KMS-11 (cell line): ENCODE measurements around the gene EFHB.
"Not testable (repeated sequence)": the region's sequence is repeated elsewhere in the genome, so short reads cannot be mapped to it uniquely, and the experiment has no call there.

Experiments
- H2AFZ ChIP-seq: fragments of 200-600 bp; sonication (generic); 2 replicates; pipeline ENCODE4 v1.6.1; 2016; ENCODE audit warnings: antibody characterized with exemption, mixed run types, low read depth
- H3K27ac ChIP-seq: fragments of 200-600 bp; sonication (generic); 2 replicates; pipeline ENCODE4 v1.6.1; 2016; ENCODE audit warnings: mild to moderate bottlenecking, mixed run types
- H3K27me3 ChIP-seq: fragments of 200-600 bp; sonication (generic); 2 replicates; pipeline ENCODE4 v1.6.1; 2017; ENCODE audit warnings: mild to moderate bottlenecking, low read depth, mixed run types, moderate library complexity; ENCODE audit not compliant: insufficient read depth
- H3K36me3 ChIP-seq: fragments of 200-600 bp; sonication (generic); 2 replicates; pipeline ENCODE4 v1.6.1; 2017; ENCODE audit warnings: mild to moderate bottlenecking, mixed run types; ENCODE audit not compliant: insufficient read depth
- H3K4me1 ChIP-seq: fragments of 200-600 bp; sonication (generic); 2 replicates; pipeline ENCODE4 v1.6.1; 2016; ENCODE audit warnings: mild to moderate bottlenecking, low read depth, mixed run types; ENCODE audit not compliant: poor library complexity, severe bottlenecking
- H3K4me2 ChIP-seq: fragments of 200-600 bp; sonication (generic); 2 replicates; pipeline ENCODE4 v1.7.0; 2016; ENCODE audit warnings: mild to moderate bottlenecking, mixed run types
- H3K4me3 ChIP-seq: fragments of 200-600 bp; sonication (generic); IDR thresholded peaks from 2 replicates; pipeline ENCODE4 v1.6.1; 2017; ENCODE audit warnings: low read depth, low read length, mixed read lengths; ENCODE audit not compliant: insufficient read depth
- H3K79me2 ChIP-seq: fragments of 200-600 bp; sonication (generic); 2 replicates; pipeline ENCODE4 v1.6.1; 2016; ENCODE audit warnings: low read depth, mixed run types; ENCODE audit not compliant: insufficient read depth
- H3K9ac ChIP-seq: fragments of 200-600 bp; sonication (generic); 2 replicates; pipeline ENCODE4 v1.6.1; 2016; ENCODE audit warnings: mild to moderate bottlenecking, mixed run types
- H4K20me1 ChIP-seq: fragments of 200-600 bp; sonication (generic); 2 replicates; pipeline ENCODE4 v1.6.1; 2016; ENCODE audit warnings: mild to moderate bottlenecking, mixed run types; ENCODE audit not compliant: insufficient read depth
- TF ChIP-seq, protein P1 (sequence below): fragments of 200-600 bp; sonication (generic); conservative IDR thresholded peaks from 2 replicates; pipeline ENCODE4 v1.6.1; 2017; ENCODE audit warnings: low read depth, mild to moderate bottlenecking, antibody characterized with exemption, low read length, moderate library complexity, mixed read lengths

Gene EFHB

DNA sequence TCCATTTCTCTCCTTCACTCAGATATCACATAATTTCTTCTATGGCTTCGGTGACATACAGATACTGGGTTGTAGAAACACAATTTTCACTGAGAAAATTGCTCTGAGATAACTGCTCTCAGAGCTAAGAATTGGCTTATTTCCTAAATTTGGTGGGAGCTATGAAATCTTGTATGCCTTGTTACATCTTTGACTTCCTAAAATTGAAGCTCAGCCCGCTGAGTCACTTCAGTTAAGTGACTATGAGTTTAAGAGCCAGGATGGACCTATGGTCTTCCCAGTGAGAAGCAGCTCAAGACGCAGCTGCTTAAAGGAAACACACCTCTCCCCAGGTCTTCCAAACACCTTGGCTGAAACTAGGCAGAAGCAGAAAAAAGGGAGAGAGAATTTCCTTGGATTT lies 56.4 kb downstream of the EFHB start:
- H3K9ac ChIP-seq, result no peak overlapping the region
- no peak overlapping the region for H3K27ac ChIP-seq
- no peaks in the 10 kb centered on the region for H4K20me1 ChIP-seq
- H3K4me2 ChIP-seq, result no peak overlapping the region
- no peaks in the 10 kb centered on the region for H3K36me3 ChIP-seq
- TF ChIP-seq, protein P1, sequence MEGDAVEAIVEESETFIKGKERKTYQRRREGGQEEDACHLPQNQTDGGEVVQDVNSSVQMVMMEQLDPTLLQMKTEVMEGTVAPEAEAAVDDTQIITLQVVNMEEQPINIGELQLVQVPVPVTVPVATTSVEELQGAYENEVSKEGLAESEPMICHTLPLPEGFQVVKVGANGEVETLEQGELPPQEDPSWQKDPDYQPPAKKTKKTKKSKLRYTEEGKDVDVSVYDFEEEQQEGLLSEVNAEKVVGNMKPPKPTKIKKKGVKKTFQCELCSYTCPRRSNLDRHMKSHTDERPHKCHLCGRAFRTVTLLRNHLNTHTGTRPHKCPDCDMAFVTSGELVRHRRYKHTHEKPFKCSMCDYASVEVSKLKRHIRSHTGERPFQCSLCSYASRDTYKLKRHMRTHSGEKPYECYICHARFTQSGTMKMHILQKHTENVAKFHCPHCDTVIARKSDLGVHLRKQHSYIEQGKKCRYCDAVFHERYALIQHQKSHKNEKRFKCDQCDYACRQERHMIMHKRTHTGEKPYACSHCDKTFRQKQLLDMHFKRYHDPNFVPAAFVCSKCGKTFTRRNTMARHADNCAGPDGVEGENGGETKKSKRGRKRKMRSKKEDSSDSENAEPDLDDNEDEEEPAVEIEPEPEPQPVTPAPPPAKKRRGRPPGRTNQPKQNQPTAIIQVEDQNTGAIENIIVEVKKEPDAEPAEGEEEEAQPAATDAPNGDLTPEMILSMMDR, result no peak
- H3K79me2 ChIP-seq, result no peaks in the 10 kb centered on the region
- no peak overlapping the region for H2AFZ ChIP-seq
- H3K4me3 ChIP-seq, result no peak overlapping the region
- H3K27me3 ChIP-seq, result no peaks in the 10 kb centered on the region
- no peaks in the 10 kb centered on the region for H3K4me1 ChIP-seq

DNA sequence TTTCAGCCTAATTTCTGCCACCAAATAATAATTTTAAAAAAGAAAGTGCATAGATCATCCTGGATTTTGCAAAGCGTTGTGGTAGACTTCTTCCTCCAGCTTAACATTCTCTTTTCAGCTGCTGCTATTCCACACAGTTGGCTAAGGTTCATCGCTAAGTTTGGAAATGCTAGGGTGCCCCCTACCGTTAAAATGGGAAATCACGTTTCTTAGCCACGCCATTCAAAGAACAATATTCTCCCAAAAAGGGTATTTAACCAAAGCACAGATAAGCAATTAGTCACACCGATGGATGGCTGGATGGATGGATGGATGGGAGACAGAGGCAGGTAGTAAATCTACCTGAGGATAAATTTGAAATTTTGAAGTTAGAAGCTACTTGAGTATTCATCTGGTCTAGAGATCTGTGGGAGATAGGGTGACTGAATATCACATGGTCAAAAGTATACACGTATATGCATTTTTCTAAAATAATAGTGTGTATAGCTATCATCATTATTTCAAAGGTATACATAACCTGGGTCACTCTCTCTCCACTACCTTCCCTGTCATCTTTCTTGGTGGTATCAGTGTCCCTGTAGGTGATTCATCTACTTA lies 67.2 kb downstream of the EFHB start:
- Histone ChIP-seq H3K27ac (no peak overlapping the region), H4K20me1 (no peaks in the 10 kb centered on the region), H3K79me2 (no peaks in the 10 kb centered on the region), H3K36me3 (no peaks in the 10 kb centered on the region), H3K4me2 (no peak overlapping the region), H3K9ac (no peak overlapping the region), H2AFZ (no peak overlapping the region), H3K4me1 (no peaks in the 10 kb centered on the region), H3K27me3 (no peaks in the 10 kb centered on the region), H3K4me3 (no peak overlapping the region)
- TF ChIP-seq, protein P1, result peak; percentile 82

DNA sequence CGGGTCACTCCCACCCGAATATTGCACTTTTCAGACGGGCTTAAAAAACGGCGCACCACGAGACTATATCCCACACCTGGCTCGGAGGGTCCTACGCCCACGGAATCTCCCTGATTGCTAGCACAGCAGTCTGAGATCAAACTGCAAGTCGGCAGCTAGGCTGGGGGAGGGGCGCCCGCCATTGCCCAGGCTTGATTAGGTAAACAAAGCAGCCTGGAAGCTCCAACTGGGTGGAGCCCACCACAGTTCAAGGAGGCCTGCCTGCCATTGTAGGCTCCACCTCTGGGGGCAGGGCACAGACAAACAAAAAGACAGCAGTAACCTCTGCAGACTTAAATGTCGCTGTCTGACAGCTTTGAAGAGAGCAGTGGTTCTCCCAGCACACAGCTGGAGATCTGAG lies 78.7 kb downstream of the EFHB start:
- H3K27me3 ChIP-seq, H4K20me1 ChIP-seq, H3K4me1 ChIP-seq, H3K79me2 ChIP-seq, H3K36me3 ChIP-seq, H3K9ac ChIP-seq, H2AFZ ChIP-seq, H3K4me3 ChIP-seq, H3K4me2 ChIP-seq, H3K27ac ChIP-seq: not testable (repeated sequence)

DNA sequence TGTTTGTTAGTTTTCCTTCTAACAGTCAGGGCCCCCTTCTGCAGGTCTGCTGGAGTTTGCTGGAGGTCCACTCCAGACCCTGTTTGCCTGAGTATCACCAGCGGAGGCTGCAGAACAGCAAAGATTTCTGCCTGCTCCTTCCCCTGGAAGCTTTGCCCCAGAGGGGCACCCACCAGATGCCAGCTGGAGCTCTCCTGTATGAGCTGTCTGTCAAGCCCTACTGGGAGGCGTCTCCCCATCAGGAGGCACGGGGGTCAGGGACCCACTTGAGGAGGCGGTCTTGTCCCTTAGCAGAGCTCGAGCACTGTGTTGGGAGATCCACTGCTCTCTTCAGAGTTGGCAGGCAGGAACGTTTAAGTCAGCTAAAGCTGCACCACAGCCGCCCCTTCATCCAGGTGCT lies 87.4 kb downstream of the EFHB start:
- not testable (repeated sequence) for H3K27ac ChIP-seq, H3K9ac ChIP-seq, H3K79me2 ChIP-seq, H4K20me1 ChIP-seq, H3K4me2 ChIP-seq, H3K4me1 ChIP-seq, H3K36me3 ChIP-seq, H3K27me3 ChIP-seq, H3K4me3 ChIP-seq, H2AFZ ChIP-seq
